SU-DHL-6 (cell line): ENCODE data around the gene UBA1.

Source experiments
- H2AFZ ChIP-seq: fragments of 200-600 bp; sonication (generic); 2 replicates; pipeline ENCODE4 v1.6.1; 2014; ENCODE audit warnings: low read depth, mild to moderate bottlenecking, moderate library complexity, mixed read lengths, antibody characterized with exemption, low read length; ENCODE audit not compliant: severe bottlenecking
- H3F3A ChIP-seq: fragments of 200-600 bp; shearing (Covaris generic); 2 replicates; pipeline ENCODE4 v1.6.0; 2016; ENCODE audit warnings: antibody characterized with exemption, mild to moderate bottlenecking; ENCODE audit not compliant: insufficient read depth
- H3K27ac ChIP-seq: fragments of 200-600 bp; sonication (generic); 2 replicates; pipeline ENCODE4 v1.5.1; 2016; ENCODE audit warnings: low read depth, mild to moderate bottlenecking, low read length, moderate library complexity, mixed read lengths
- H3K27me3 ChIP-seq: fragments of 200-600 bp; sonication (generic), shearing (Covaris generic); 2 replicates; pipeline ENCODE4 v1.6.0; 2014; ENCODE audit warnings: mild to moderate bottlenecking, low read length
- H3K36me3 ChIP-seq: fragments of 200-600 bp; sonication (generic); 2 replicates; pipeline ENCODE4 v1.6.1; 2014; ENCODE audit warnings: mild to moderate bottlenecking, low read length, mixed read lengths
- H3K4me2 ChIP-seq: fragments of 300-600, 200-600 bp; shearing (Covaris generic), sonication (generic); 2 replicates; pipeline ENCODE4 v1.6.0; 2014; ENCODE audit warnings: low read length, low read depth, mild to moderate bottlenecking; ENCODE audit not compliant: poor library complexity, severe bottlenecking
- H3K4me3 ChIP-seq: fragments of 200-600 bp; sonication (generic); 2 replicates; pipeline ENCODE4 v1.5.1; 2014; ENCODE audit warnings: antibody characterized with exemption, low read length, mild to moderate bottlenecking, mixed read lengths; ENCODE audit not compliant: insufficient read depth, poor library complexity, severe bottlenecking
- H3K79me2 ChIP-seq: fragments of 200-600 bp; sonication (generic); 2 replicates; pipeline ENCODE4 v1.6.1; 2014; ENCODE audit warnings: mild to moderate bottlenecking, low read length, moderate library complexity; ENCODE audit not compliant: insufficient read depth
- H3K9ac ChIP-seq: fragments of 200-600 bp; sonication (generic); 2 replicates; pipeline ENCODE4 v1.7.0; 2014; ENCODE audit warnings: mild to moderate bottlenecking, low read length
- H3K9me2 ChIP-seq: fragments of 200-600 bp; sonication (generic); replicated peaks from 2 replicates; pipeline ENCODE4 v1.6.1; 2014; ENCODE audit warnings: low read length; ENCODE audit not compliant: insufficient read depth
- H3K9me3 ChIP-seq: fragments of 200-600 bp; sonication (generic); 2 replicates; pipeline ENCODE4 v1.6.1; 2014; ENCODE audit warnings: low read length, mixed read lengths; ENCODE audit not compliant: insufficient read depth
- H4K20me1 ChIP-seq: fragments of 200-600 bp; sonication (generic); 2 replicates; pipeline ENCODE4 v1.6.1; 2014; ENCODE audit warnings: low read depth, mild to moderate bottlenecking, antibody characterized with exemption, low read length, moderate library complexity, mixed read lengths
- EZH2phosphoT487 ChIP-seq: fragments of 200-600 bp; sonication (generic), shearing (Covaris generic); conservative IDR thresholded peaks from 2 replicates; pipeline ENCODE4 v1.6.1; 2018; ENCODE audit warnings: mild to moderate bottlenecking, antibody characterized with exemption, low read length, moderate library complexity, mixed read lengths
- TF ChIP-seq, protein P1 (sequence below): fragments of 200-600 bp; sonication (generic); IDR thresholded peaks from one replicate; pipeline ENCODE4 v1.5.1; 2017; ENCODE audit warnings: antibody characterized with exemption, mild to moderate bottlenecking, low read length, moderate library complexity; ENCODE audit not compliant: insufficient read depth, poor library complexity, severe bottlenecking

UBA1 gene

DNA sequence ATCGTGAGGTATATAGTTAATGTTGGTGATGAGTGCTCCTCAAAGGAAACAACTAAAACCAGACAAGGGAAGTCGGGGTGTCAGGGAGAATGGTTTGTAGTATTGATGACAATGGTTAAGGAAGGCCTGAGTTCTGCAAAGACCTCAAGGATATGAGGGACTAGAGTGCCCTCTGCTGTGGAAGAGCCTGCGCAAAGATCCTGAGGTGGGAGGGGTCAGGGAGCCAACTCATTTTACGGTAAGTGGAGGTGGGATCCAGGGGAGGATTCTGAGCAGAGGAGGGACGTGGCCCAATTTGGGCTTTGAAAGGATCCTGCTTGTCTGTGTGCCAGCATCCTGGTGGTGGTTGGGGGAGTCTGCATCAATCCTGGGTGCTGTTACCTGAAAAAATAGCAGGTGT lies 11.3 kb downstream of the UBA1 start:
- no peaks in the 10 kb centered on the region for H3K27me3 ChIP-seq
- H4K20me1 ChIP-seq: no peaks in the 10 kb centered on the region
- no peak for TF ChIP-seq EZH2phosphoT487
- TF ChIP-seq, protein P1, sequence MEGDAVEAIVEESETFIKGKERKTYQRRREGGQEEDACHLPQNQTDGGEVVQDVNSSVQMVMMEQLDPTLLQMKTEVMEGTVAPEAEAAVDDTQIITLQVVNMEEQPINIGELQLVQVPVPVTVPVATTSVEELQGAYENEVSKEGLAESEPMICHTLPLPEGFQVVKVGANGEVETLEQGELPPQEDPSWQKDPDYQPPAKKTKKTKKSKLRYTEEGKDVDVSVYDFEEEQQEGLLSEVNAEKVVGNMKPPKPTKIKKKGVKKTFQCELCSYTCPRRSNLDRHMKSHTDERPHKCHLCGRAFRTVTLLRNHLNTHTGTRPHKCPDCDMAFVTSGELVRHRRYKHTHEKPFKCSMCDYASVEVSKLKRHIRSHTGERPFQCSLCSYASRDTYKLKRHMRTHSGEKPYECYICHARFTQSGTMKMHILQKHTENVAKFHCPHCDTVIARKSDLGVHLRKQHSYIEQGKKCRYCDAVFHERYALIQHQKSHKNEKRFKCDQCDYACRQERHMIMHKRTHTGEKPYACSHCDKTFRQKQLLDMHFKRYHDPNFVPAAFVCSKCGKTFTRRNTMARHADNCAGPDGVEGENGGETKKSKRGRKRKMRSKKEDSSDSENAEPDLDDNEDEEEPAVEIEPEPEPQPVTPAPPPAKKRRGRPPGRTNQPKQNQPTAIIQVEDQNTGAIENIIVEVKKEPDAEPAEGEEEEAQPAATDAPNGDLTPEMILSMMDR: no peak

DNA sequence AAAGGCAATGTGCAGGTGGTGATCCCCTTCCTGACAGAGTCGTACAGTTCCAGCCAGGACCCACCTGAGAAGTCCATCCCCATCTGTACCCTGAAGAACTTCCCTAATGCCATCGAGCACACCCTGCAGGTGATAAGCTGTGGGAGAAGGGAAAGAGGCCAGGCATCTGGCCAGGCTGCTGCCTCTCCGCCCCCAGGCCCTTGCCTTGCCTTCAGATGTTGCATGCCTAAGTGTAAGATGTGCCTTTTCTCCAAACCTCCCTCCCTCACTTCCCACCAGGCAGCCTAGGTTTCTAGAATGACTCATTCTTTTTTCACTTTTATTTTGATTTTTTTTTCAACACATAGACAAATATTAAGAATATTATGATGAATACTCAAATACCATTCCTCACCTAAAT lies 12.7 kb downstream of the UBA1 start:
- Histone ChIP-seq H2AFZ (no peak overlapping the region), H3K79me2 (no peaks in the 10 kb centered on the region; the same call in 1 of the 2 replicates), H4K20me1 (no peaks in the 10 kb centered on the region), H3K27me3 (no peaks in the 10 kb centered on the region), H3K4me3 (no peak overlapping the region), H3K27ac (no peak overlapping the region), H3K36me3 (peaks cover 4% of the 10 kb centered on the region; the same call in 1 of the 2 replicates), H3F3A (no peaks in the 10 kb centered on the region), H3K9me2 (no peaks in the 10 kb centered on the region), H3K4me2 (no peak overlapping the region), H3K9me3 (no peaks in the 10 kb centered on the region), H3K9ac (no peak overlapping the region)
- TF ChIP-seq EZH2phosphoT487: no peak
- TF ChIP-seq, protein P1: no peak

More for the DNA sequence above, 11.3 kb downstream of the UBA1 start:
- H3F3A ChIP-seq: no peaks in the 10 kb centered on the region
- H3K4me2 ChIP-seq: no peak overlapping the region
- no peak overlapping the region for H3K9ac ChIP-seq
- no peaks in the 10 kb centered on the region; the same call in 1 of the 2 replicates for H3K79me2 ChIP-seq
- no peak overlapping the region for H3K4me3 ChIP-seq
- H3K36me3 ChIP-seq: peaks cover 4% of the 10 kb centered on the region; the same call in 1 of the 2 replicates
- no peak overlapping the region for H2AFZ ChIP-seq
- H3K9me2 ChIP-seq: no peaks in the 10 kb centered on the region
- no peak overlapping the region for H3K27ac ChIP-seq
- H3K9me3 ChIP-seq: no peaks in the 10 kb centered on the region

DNA sequence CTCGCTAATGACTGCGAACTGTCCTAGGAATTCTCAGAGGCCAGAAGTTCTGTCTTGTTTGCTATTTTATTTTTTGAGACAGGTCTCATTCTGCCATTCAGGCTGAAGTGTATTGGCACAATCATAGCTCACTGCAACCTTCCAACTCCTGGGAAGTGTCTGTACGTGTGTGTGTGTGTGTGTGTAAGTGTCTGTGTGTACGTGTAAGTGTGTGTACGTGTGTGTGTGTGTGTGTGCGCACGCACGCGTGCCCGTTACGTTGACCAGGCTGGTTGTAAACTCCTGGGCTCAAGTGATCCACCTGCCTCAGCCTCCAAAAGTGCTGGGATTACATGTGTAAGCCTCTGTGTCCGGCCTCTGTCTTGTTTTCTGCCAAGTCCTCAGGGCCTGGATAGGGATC lies 14.5 kb downstream of the UBA1 start:
- TF ChIP-seq EZH2phosphoT487: no peak
- TF ChIP-seq, protein P1: no peak
- H3K36me3 ChIP-seq: peaks cover 4% of the 10 kb centered on the region; the same call in 1 of the 2 replicates

More for the DNA sequence above, 14.5 kb downstream of the UBA1 start:
- no peaks in the 10 kb centered on the region; the same call in 1 of the 2 replicates for H3K79me2 ChIP-seq
- no peaks in the 10 kb centered on the region for H3F3A ChIP-seq
- H3K27ac ChIP-seq: no peak overlapping the region
- no peaks in the 10 kb centered on the region for H3K27me3 ChIP-seq
- H4K20me1 ChIP-seq: no peaks in the 10 kb centered on the region
- no peak overlapping the region for H3K4me2 ChIP-seq
- H2AFZ ChIP-seq: no peak overlapping the region
- no peaks in the 10 kb centered on the region for H3K9me2 ChIP-seq
- no peak overlapping the region for H3K9ac ChIP-seq
- no peak overlapping the region for H3K4me3 ChIP-seq
- H3K9me3 ChIP-seq: no peaks in the 10 kb centered on the region
